ENCODE results near the gene KDM1A. TPM values are rescaled to one million over a fixed set of nuclear protein-coding genes. Genes with fewer than 3 reads are reported as not detected.
"Not testable (repeated sequence)": the region's sequence is repeated elsewhere in the genome, so short reads cannot be mapped to it uniquely, and the experiment has no call there.

The KDM1A gene
- polyA plus RNA-seq, 1 donor (not counting 4 experiments of a cell fraction or from before 2014, with no cell fraction given) = 84.8 TPM

DNA sequence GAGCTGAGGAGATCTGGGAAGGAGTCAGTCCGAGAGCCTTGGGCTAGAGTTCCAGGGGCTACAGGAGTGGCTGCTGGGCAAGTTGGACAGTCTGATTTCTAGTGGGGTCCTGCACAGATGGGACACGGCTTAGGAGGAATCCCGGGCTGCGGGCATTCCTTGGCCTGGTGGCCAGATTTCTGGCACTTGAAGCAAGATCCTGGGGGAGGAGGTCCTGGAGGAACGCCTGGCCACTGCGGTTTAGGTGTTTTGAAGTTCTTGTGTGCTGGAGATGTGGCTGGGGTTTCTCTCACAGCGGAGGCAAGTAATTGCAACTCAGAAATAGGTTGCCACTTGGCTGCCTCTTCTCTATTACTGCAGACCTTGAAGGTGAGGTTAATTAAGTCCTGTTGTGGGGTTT lies 17.1 kb upstream of the KDM1A start:
- dilution Hi-C loops (cut with MboI; ENCODE audit: extremely low pct_ligation_motif_present, low sequenced_read_pairs); H3K9me1 ChIP-seq (ENCODE audit: control insufficient read depth, extremely low read depth, insufficient read depth, low read length); H3K27me3 ChIP-seq (ENCODE audit: control insufficient read depth, extremely low read depth, insufficient read depth, low read length); H4K20me1 ChIP-seq (ENCODE audit: control insufficient read depth, extremely low read depth, insufficient read depth, low read length); H3K4me2 ChIP-seq (ENCODE audit: control insufficient read depth, extremely low read depth, insufficient read depth, low read depth, low read length); H3K4me3 ChIP-seq (ENCODE audit: control insufficient read depth in 2 of 3, extremely low read depth in 1 of 3, insufficient read depth in 2 of 3, low read depth in 1 of 3, low read length in 3 of 3); FAIRE-seq; H2AFZ ChIP-seq (ENCODE audit: control insufficient read depth, low read length); H3K79me2 ChIP-seq (ENCODE audit: control insufficient read depth, insufficient read depth, low read length); H3K9ac ChIP-seq (ENCODE audit: control insufficient read depth, extremely low read depth, insufficient read depth, low read length); DNase-seq (ENCODE audit: low read depth, low spot score); H3K27ac ChIP-seq (ENCODE audit: control insufficient read depth, insufficient read depth, low read length); H3K9me3 ChIP-seq (ENCODE audit: control insufficient read depth, low read depth, low read length); H3K4me1 ChIP-seq (ENCODE audit: control insufficient read depth, extremely low read depth, insufficient read depth, low read length); H3K36me3 ChIP-seq (ENCODE audit: control insufficient read depth in 2 of 2, extremely low read depth in 1 of 2, insufficient read depth in 2 of 2, low read length in 2 of 2): not testable (repeated sequence)

GRCh38 chr1:23004112-23004511 lies 15.2 kb upstream of the KDM1A start:
- H3K36me3 ChIP-seq (ENCODE audit: control insufficient read depth in 2 of 2, extremely low read depth in 1 of 2, insufficient read depth in 2 of 2, low read length in 2 of 2) = no peaks in the 10 kb centered on the region
- H3K9ac ChIP-seq (ENCODE audit: control insufficient read depth, extremely low read depth, insufficient read depth, low read length) = no peak overlapping the region
- no peaks in the 10 kb centered on the region for H4K20me1 ChIP-seq (ENCODE audit: control insufficient read depth, extremely low read depth, insufficient read depth, low read length)
- no peaks in the 10 kb centered on the region for H3K9me3 ChIP-seq (ENCODE audit: control insufficient read depth, low read depth, low read length)
- H3K4me2 ChIP-seq (ENCODE audit: control insufficient read depth, extremely low read depth, insufficient read depth, low read depth, low read length) = no peak overlapping the region
- no peak overlapping the region for H3K4me3 ChIP-seq (ENCODE audit: control insufficient read depth in 2 of 3, extremely low read depth in 1 of 3, insufficient read depth in 2 of 3, low read depth in 1 of 3, low read length in 3 of 3)
- H3K79me2 ChIP-seq (ENCODE audit: control insufficient read depth, insufficient read depth, low read length) = no peaks in the 10 kb centered on the region
- no peaks in the 10 kb centered on the region for H3K4me1 ChIP-seq (ENCODE audit: control insufficient read depth, extremely low read depth, insufficient read depth, low read length)
- H3K27ac ChIP-seq (ENCODE audit: control insufficient read depth, insufficient read depth, low read length) = no peak overlapping the region
- no peaks in the 10 kb centered on the region for H3K9me1 ChIP-seq (ENCODE audit: control insufficient read depth, extremely low read depth, insufficient read depth, low read length)
- FAIRE-seq (no peak), DNase-seq (ENCODE audit: low read depth, low spot score) (no peak)
- dilution Hi-C loops (cut with MboI; ENCODE audit: extremely low pct_ligation_motif_present, low sequenced_read_pairs) = no loop called here
- H3K27me3 ChIP-seq (ENCODE audit: control insufficient read depth, extremely low read depth, insufficient read depth, low read length) = no peaks in the 10 kb centered on the region
- H2AFZ ChIP-seq (ENCODE audit: control insufficient read depth, low read length) = no peak overlapping the region
- no peak for TF ChIP-seq CTCF (optimal IDR thresholded peaks at IDR 0.05 in 1 of 3, IDR thresholded peaks at IDR 0.05 in 1 of 3, conservative IDR thresholded peaks at IDR 0.05 in 1 of 3; ENCODE audit: extremely low read depth in 1 of 3, insufficient read depth in 2 of 3, low read length in 3 of 3)
- no peak for TF ChIP-seq EZH2 (IDR thresholded peaks at IDR 0.05; ENCODE audit: low read length)

DNA sequence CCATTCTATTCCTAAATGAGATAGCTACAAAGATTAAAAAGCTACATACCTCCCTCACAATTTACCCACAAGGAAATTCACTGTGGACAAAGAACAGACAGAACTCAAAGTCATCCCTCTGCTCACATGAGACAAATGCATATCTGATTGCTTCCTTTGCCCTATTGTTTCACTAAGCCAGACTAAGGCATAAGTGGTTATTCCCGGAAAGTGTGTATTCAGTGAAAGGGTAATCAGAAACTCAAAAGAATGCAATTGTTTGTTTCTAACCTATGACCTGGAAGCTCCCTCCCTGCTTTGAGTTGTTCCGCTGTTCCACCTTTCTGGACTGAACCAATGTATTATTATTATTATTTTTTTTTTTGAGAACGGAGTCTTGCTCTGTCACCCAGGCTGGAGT lies 14.5 kb upstream of the KDM1A start:
- FAIRE-seq; H3K9me1 ChIP-seq (ENCODE audit: control insufficient read depth, extremely low read depth, insufficient read depth, low read length); H3K9ac ChIP-seq (ENCODE audit: control insufficient read depth, extremely low read depth, insufficient read depth, low read length); H3K9me3 ChIP-seq (ENCODE audit: control insufficient read depth, low read depth, low read length); H4K20me1 ChIP-seq (ENCODE audit: control insufficient read depth, extremely low read depth, insufficient read depth, low read length); H3K4me1 ChIP-seq (ENCODE audit: control insufficient read depth, extremely low read depth, insufficient read depth, low read length); H3K27me3 ChIP-seq (ENCODE audit: control insufficient read depth, extremely low read depth, insufficient read depth, low read length); H3K4me3 ChIP-seq (ENCODE audit: control insufficient read depth in 2 of 3, extremely low read depth in 1 of 3, insufficient read depth in 2 of 3, low read depth in 1 of 3, low read length in 3 of 3); dilution Hi-C loops (cut with MboI; ENCODE audit: extremely low pct_ligation_motif_present, low sequenced_read_pairs); H2AFZ ChIP-seq (ENCODE audit: control insufficient read depth, low read length); H3K79me2 ChIP-seq (ENCODE audit: control insufficient read depth, insufficient read depth, low read length); H3K36me3 ChIP-seq (ENCODE audit: control insufficient read depth in 2 of 2, extremely low read depth in 1 of 2, insufficient read depth in 2 of 2, low read length in 2 of 2); H3K4me2 ChIP-seq (ENCODE audit: control insufficient read depth, extremely low read depth, insufficient read depth, low read depth, low read length); DNase-seq (ENCODE audit: low read depth, low spot score); H3K27ac ChIP-seq (ENCODE audit: control insufficient read depth, insufficient read depth, low read length): not testable (repeated sequence)
